Measurements from ENCODE around the gene DGCR8.

The DGCR8 gene

GRCh38 chr22:20106849-20107237 is 26.8 kb downstream of the DGCR8 start:
- Histone ChIP-seq H3K9ac (ENCODE audit: insufficient read length) (no peak overlapping the region), H3K36me3 (ENCODE audit: insufficient read depth, low read length) (peaks cover 83% of the 10 kb centered on the region), H3K4me3 (no peak overlapping the region), H3K27ac (no peak overlapping the region), H3K9me3 (ENCODE audit: low read depth, low read length) (no peaks in the 10 kb centered on the region)
- TF ChIP-seq FOXP2 (optimal IDR thresholded peaks at IDR 0.05; ENCODE audit: control extremely low read depth, extremely low read length, insufficient read depth) (no peak), EZH2 (IDR thresholded peaks at IDR 0.05) (no peak), POLR2AphosphoS5 (IDR thresholded peaks at IDR 0.05; ENCODE audit: borderline replicate concordance, low read depth, low read length) (no peak)
- DNase-seq (ENCODE audit: low read depth, low spot score), result no peak

DNA sequence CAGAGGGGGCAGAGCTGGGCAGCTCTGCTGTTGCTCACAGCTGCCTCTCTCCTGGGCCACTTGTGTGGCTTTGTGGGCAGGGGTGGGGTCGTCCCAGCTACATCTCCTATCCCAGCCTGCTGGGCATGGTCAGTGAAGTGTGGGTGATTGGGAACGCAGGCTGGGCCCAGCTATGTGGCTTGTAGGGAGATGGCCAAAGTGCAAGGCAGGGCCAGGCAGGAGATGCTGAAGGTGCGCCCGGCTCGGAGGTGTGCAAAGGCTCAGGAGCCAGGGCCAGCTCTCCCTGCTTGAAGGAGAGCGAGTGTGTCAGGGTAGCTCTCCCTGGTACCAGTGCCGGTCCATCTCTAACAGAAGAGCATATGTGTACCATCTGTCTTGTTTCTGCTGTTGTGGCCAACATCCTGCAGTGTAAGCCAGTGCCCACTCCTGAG is 27.4 kb downstream of the DGCR8 start:
- no peaks in the 10 kb centered on the region for H3K9me3 ChIP-seq (ENCODE audit: low read depth, low read length)

GRCh38 chr22:20107951-20108756 is 28.1 kb downstream of the DGCR8 start:
- H3K9me3 ChIP-seq (ENCODE audit: low read depth, low read length), result no peaks in the 10 kb centered on the region
- H3K9ac ChIP-seq (ENCODE audit: insufficient read length), result no peak overlapping the region
- H3K4me3 ChIP-seq, result no peak overlapping the region
- 0 out of 2 replicates have a peak overlapping the region, but pooled peaks have one; percentile 13 for H3K27ac ChIP-seq
- no peak for TF ChIP-seq POLR2AphosphoS5 (IDR thresholded peaks at IDR 0.05; ENCODE audit: borderline replicate concordance, low read depth, low read length)
- TF ChIP-seq FOXP2 (optimal IDR thresholded peaks at IDR 0.05; ENCODE audit: control extremely low read depth, extremely low read length, insufficient read depth), result no peak
- peaks cover 85% of the 10 kb centered on the region for H3K36me3 ChIP-seq (ENCODE audit: insufficient read depth, low read length)
- DNase-seq (ENCODE audit: low read depth, low spot score), result no peak

More for the DNA sequence above, 27.4 kb downstream of the DGCR8 start:
- DNase-seq (ENCODE audit: low read depth, low spot score), result no peak
- no peak overlapping the region for H3K27ac ChIP-seq
- no peak overlapping the region for H3K4me3 ChIP-seq
- H3K9ac ChIP-seq (ENCODE audit: insufficient read length), result no peak overlapping the region
- TF ChIP-seq POLR2AphosphoS5 (IDR thresholded peaks at IDR 0.05; ENCODE audit: borderline replicate concordance, low read depth, low read length) (no peak), EZH2 (IDR thresholded peaks at IDR 0.05) (no peak), FOXP2 (optimal IDR thresholded peaks at IDR 0.05; ENCODE audit: control extremely low read depth, extremely low read length, insufficient read depth) (no peak)
- peaks cover 83% of the 10 kb centered on the region for H3K36me3 ChIP-seq (ENCODE audit: insufficient read depth, low read length)

GRCh38 chr22:20108757-20109230 is 28.8 kb downstream of the DGCR8 start:
- peaks cover 85% of the 10 kb centered on the region for H3K36me3 ChIP-seq (ENCODE audit: insufficient read depth, low read length)
- DNase-seq (ENCODE audit: low read depth, low spot score), result no peak
- no peak overlapping the region for H3K27ac ChIP-seq
- H3K9ac ChIP-seq (ENCODE audit: insufficient read length), result no peak overlapping the region
- TF ChIP-seq FOXP2 (optimal IDR thresholded peaks at IDR 0.05; ENCODE audit: control extremely low read depth, extremely low read length, insufficient read depth) (no peak), EZH2 (IDR thresholded peaks at IDR 0.05) (no peak), POLR2AphosphoS5 (IDR thresholded peaks at IDR 0.05; ENCODE audit: borderline replicate concordance, low read depth, low read length) (no peak)
- H3K4me3 ChIP-seq, result no peak overlapping the region
- no peaks in the 10 kb centered on the region for H3K9me3 ChIP-seq (ENCODE audit: low read depth, low read length)

DNA sequence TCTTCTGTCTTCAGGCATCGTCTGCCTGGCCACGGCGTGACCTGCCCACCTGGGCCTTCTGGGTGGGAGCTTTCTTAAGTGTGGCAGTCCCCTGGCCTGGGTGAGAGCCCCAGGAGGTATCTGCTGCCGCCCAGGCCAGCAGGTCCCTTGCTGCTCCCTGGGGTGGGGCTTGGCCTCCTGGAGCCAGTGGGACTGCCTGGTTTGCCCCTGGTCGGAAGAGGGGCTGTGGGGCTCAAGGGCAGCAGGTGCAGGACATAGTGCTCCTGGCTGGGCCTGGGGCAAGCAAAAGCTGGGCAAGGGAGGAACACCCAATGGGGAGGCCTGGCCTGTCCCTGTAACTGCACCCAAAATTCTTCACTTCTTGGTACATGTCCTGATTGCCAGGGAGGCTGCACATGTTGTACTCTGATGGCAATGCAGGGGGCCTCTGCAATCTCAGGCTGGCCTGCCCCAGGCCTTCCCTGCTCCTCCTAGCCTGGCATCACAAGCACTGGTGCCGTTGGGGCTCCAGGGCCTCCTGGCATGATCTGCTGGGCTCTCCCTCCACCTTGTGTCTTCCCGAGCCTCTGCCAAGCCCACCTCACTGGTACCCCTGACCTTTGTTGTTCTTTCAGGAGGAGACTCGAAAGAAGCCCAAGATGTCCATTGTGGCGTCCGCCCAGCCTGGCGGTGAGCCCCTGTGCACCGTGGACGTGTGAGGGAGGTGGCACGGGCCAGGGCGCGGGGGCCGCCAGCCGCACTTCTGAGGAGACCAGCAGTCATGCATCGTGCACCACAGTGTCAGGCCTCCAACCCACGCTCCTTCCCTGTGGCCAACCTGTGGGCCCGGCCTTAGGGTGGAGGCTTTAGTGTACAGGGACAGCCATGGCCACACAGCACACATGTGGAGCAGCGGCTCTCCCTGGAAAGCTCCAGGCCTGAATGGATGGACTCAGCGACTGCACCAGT is 29.6 kb downstream of the DGCR8 start:
- Histone ChIP-seq H3K9ac (ENCODE audit: insufficient read length) (no peak overlapping the region), H3K4me3 (no peak overlapping the region), H3K9me3 (ENCODE audit: low read depth, low read length) (no peaks in the 10 kb centered on the region), H3K36me3 (ENCODE audit: insufficient read depth, low read length) (peaks cover 88% of the 10 kb centered on the region), H3K27ac (no peak overlapping the region)
- DNase-seq (ENCODE audit: low read depth, low spot score), result no peak
- TF ChIP-seq POLR2AphosphoS5 (IDR thresholded peaks at IDR 0.05; ENCODE audit: borderline replicate concordance, low read depth, low read length) (no peak; the same call in 1 of the 2 replicates), FOXP2 (optimal IDR thresholded peaks at IDR 0.05; ENCODE audit: control extremely low read depth, extremely low read length, insufficient read depth) (no peak), EZH2 (IDR thresholded peaks at IDR 0.05) (no peak)

GRCh38 chr22:20110359-20110985 is 30.4 kb downstream of the DGCR8 start:
- H3K4me3 ChIP-seq, result no peak overlapping the region
- H3K36me3 ChIP-seq (ENCODE audit: insufficient read depth, low read length), result peaks cover 87% of the 10 kb centered on the region
- TF ChIP-seq EZH2 (IDR thresholded peaks at IDR 0.05) (no peak), POLR2AphosphoS5 (IDR thresholded peaks at IDR 0.05; ENCODE audit: borderline replicate concordance, low read depth, low read length) (no peak), FOXP2 (optimal IDR thresholded peaks at IDR 0.05; ENCODE audit: control extremely low read depth, extremely low read length, insufficient read depth) (no peak)
- no peaks in the 10 kb centered on the region for H3K9me3 ChIP-seq (ENCODE audit: low read depth, low read length)
- peak overlapping the region; percentile 67 for H3K27ac ChIP-seq
- no peak overlapping the region for H3K9ac ChIP-seq (ENCODE audit: insufficient read length)
- no peak for DNase-seq (ENCODE audit: low read depth, low spot score)

- Histone ChIP-seq H3K4me3 (no peak overlapping the region), H3K9me3 (ENCODE audit: low read depth, low read length) (no peaks in the 10 kb centered on the region), H3K36me3 (ENCODE audit: insufficient read depth, low read length) (peaks cover 86% of the 10 kb centered on the region), H3K27ac (peak overlapping the region; percentile 67), H3K9ac (ENCODE audit: insufficient read length) (no peak overlapping the region)
- TF ChIP-seq FOXP2 (optimal IDR thresholded peaks at IDR 0.05; ENCODE audit: control extremely low read depth, extremely low read length, insufficient read depth) (no peak), POLR2AphosphoS5 (IDR thresholded peaks at IDR 0.05; ENCODE audit: borderline replicate concordance, low read depth, low read length) (peak; percentile 77), EZH2 (IDR thresholded peaks at IDR 0.05) (no peak)
- no peak for DNase-seq (ENCODE audit: low read depth, low spot score)
Measured at GRCh38 chr22:20111045-20111688, 31.1 kb downstream of the DGCR8 start.
